Breast epithelium (tissue), 4 donors: ENCODE results near the gene ARFRP1. TPM values are rescaled to one million over a fixed set of nuclear protein-coding genes. Genes with fewer than 3 reads are reported as not detected.

Source experiments
- DNase-seq, 2 donors: peaks; one replicate each; pipeline ENCODE4 v3.0.0-alpha.2; 2019; ENCODE audit warnings: low spot score in 2 of 2
- H3K27ac ChIP-seq, 2 donors: fragments of 200-600 bp; sonication (generic) in 1 of 2; one replicate each; pipeline ENCODE4 v1.5.1; 2016 to 2019; ENCODE audit warnings: mild to moderate bottlenecking in 1 of 2
- H3K27me3 ChIP-seq, 2 donors: fragments of 200-600 bp; sonication (generic) in 1 of 2; one replicate each; pipeline versions ENCODE4 v1.5.1 to v1.6.0; 2017 to 2019; ENCODE audit warnings: control low read depth in 1 of 2, mild to moderate bottlenecking in 1 of 2
- H3K36me3 ChIP-seq: fragments of 200-600 bp; one replicate; pipeline ENCODE4 v1.5.1; 2019
- H3K4me1 ChIP-seq, 2 donors: fragments of 200-600 bp; sonication (generic); one replicate each; pipeline ENCODE4 v1.5.1; 2016 to 2019; ENCODE audit warnings: control low read depth in 1 of 2
- H3K4me3 ChIP-seq, 3 donors: fragments of 200-600 bp; sonication (generic); 1 replicate in 2 of 3; 2 replicates in 1 of 3; pipeline ENCODE4 v1.5.1; 2016 to 2019; ENCODE audit warnings: mild to moderate bottlenecking in 3 of 3, moderate library complexity in 2 of 3
- H3K9me3 ChIP-seq, 2 donors: fragments of 200-600 bp; sonication (generic) in 1 of 2; one replicate each; pipeline ENCODE4 v1.5.1; 2016 to 2019; ENCODE audit warnings: control low read depth in 1 of 2
- POLR2A ChIP-seq: fragments of 450-650 bp; IDR thresholded peaks from one replicate; pipeline ENCODE4 v1.6.1; 2016; ENCODE audit warnings: antibody characterized with exemption, mild to moderate bottlenecking, moderate library complexity
- POLR2AphosphoS5 ChIP-seq, 3 donors: sonication (generic); formaldehyde crosslinking; IDR thresholded peaks; one replicate each; pipeline ENCODE4 v1.6.1; 2017; ENCODE audit warnings: antibody characterized with exemption in 3 of 3
- intact Hi-C: fragments of 100-400 bp; cut with DNase I; formaldehyde crosslinking; loops from one replicate; pipeline ENCODE4 v1.15.1; 2023; ENCODE audit warnings: low total_unique reads
- total RNA-seq, 3 donors: library from RNA; depleted of rRNA; stranded (reverse); fragments of >200 nt; gene quantifications; one replicate each; pipeline ENCODE4 v1.1.0, GENCODE V29; 2016
- TF ChIP-seq, protein P1 (sequence below), 3 donors: fragments of 450-650 bp; IDR thresholded peaks; one replicate each; pipeline ENCODE4 v1.5.1; 2016 to 2017; ENCODE audit warnings: antibody characterized with exemption in 3 of 3, mild to moderate bottlenecking in 3 of 3, moderate library complexity in 3 of 3

Gene ARFRP1
- total RNA-seq, 3 donors from 2014 or later = 30.7 to 41.0 (median 32.3) TPM

DNA sequence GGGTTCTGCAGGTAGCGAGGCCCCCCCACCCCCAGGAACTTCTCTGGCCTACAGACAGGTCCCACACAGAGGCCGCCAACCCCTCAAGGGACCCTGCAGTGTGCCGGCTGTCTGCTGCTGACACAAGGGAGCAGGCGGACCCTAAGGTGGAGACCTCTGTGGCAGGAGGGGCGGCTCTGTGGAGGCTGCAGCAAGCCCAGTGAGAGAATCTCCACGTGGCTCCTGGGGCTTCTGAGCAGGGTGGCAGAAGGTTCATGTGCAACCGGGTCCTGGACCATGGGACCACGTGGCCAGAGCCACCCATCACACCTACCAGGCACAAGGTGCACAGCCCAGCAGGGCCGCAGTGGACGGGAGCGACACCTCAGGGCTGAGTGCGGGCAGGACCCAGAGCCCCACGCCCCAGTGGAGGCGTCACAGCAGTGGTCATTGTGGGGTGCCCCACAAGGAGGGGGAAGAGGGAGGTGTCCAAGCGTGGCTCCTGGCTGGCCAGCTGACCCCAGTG lies 4.3 kb downstream of the ARFRP1 start:
- H3K4me3 ChIP-seq = no peak overlapping the region
- TF ChIP-seq, protein P1, sequence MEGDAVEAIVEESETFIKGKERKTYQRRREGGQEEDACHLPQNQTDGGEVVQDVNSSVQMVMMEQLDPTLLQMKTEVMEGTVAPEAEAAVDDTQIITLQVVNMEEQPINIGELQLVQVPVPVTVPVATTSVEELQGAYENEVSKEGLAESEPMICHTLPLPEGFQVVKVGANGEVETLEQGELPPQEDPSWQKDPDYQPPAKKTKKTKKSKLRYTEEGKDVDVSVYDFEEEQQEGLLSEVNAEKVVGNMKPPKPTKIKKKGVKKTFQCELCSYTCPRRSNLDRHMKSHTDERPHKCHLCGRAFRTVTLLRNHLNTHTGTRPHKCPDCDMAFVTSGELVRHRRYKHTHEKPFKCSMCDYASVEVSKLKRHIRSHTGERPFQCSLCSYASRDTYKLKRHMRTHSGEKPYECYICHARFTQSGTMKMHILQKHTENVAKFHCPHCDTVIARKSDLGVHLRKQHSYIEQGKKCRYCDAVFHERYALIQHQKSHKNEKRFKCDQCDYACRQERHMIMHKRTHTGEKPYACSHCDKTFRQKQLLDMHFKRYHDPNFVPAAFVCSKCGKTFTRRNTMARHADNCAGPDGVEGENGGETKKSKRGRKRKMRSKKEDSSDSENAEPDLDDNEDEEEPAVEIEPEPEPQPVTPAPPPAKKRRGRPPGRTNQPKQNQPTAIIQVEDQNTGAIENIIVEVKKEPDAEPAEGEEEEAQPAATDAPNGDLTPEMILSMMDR (IDR thresholded peaks at IDR 0.05) = no peak
- TF ChIP-seq POLR2AphosphoS5 (IDR thresholded peaks at IDR 0.05) = no peak
- no peak for TF ChIP-seq POLR2A
- no peak overlapping the region for H3K27ac ChIP-seq
- no peak for DNase-seq
- peaks cover 10 to 13% of the 10 kb centered on the region in 2 donors for H3K4me1 ChIP-seq
- H3K9me3 ChIP-seq = no peaks in the 10 kb centered on the region
- H3K36me3 ChIP-seq = peaks cover 7% of the 10 kb centered on the region
- intact Hi-C loops = no loop called here
- no peaks in the 10 kb centered on the region for H3K27me3 ChIP-seq

DNA sequence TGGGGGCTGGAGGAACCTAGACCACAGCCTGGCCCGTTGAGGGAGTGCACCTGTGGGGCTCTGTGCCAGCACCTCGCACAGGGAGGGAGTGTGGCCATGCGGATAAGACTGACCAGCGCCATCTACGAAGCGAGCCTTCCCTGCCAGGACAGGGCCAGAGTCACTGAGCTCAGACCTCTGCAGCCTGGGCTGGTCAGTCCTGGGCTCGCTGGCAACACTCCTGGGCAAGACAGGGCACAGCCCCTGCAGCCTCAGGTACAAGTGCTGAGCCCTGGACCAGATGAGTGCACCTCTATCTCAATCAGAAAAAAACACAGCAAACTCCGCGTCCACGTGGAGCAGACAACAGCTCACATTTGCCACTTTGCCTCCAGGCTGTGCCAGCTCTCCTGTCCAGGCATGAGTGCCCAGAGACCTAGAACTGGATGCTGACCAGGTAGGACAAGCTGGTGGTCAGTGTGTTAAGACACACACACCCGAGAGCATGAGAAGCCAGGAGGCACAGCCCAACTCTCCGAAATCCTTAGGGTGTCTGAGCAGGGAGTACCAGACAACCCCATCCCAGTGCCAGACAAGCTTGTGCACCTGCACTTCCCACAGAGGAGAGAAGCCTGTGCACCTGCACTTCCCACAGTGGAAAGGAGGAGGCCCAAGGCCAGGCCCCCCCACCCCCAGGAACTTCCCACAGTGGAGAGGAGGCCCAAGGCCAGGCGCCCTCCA lies 4.9 kb downstream of the ARFRP1 start:
- DNase-seq = no peak
- Histone ChIP-seq H3K4me1 (peaks cover 13 to 14% of the 10 kb centered on the region in 2 donors), H3K9me3 (no peaks in the 10 kb centered on the region), H3K4me3 (no peak overlapping the region), H3K27me3 (no peaks in the 10 kb centered on the region), H3K27ac (no peak overlapping the region), H3K36me3 (peaks cover 7% of the 10 kb centered on the region)
- TF ChIP-seq POLR2AphosphoS5 (IDR thresholded peaks at IDR 0.05) = no peak
- TF ChIP-seq POLR2A = no peak
- TF ChIP-seq, protein P1 (IDR thresholded peaks at IDR 0.05) = no peak
- intact Hi-C loops = no loop called here

DNA sequence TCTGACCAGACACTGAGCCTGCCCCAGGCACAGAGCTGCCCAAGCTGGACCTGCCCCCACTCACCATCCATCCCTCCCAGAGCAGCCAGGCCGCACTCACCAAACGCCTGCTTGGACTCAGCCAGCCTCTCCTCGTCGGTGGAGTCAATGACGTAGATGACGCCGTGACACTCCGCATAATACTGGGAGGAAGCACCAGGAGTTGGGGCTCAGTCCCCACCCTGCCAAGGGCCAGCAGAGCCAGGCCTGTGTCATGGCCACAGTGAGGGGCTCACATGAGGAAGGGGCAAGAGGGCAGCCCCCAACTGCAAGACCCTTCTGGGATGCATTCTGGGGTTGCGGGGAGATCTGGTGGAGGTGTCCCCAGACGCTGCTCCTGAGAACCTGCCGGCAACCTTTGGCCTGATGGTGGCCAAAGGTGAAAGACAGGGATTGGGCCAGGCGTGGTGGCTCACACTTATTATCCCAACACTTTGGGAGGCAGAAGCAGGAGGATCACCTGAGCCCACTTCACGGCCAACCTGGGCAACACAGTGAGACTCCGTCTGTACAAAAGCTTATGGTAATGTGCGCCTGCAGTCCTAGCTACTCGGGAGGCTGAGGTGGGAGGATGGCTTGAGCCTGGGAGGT lies 5.6 kb downstream of the ARFRP1 start:
- H3K4me1 ChIP-seq = peaks cover 16 to 17% of the 10 kb centered on the region in 2 donors
- H3K9me3 ChIP-seq = no peaks in the 10 kb centered on the region
- H3K36me3 ChIP-seq = peaks cover 7% of the 10 kb centered on the region
- no peaks in the 10 kb centered on the region for H3K27me3 ChIP-seq
- no peak overlapping the region for H3K27ac ChIP-seq
- H3K4me3 ChIP-seq = no peak overlapping the region
- TF ChIP-seq, protein P1 (IDR thresholded peaks at IDR 0.05) = no peak
- TF ChIP-seq POLR2A (no peak), POLR2AphosphoS5 (IDR thresholded peaks at IDR 0.05) (no peak)
- intact Hi-C loops = no loop called here
- DNase-seq = no peak

DNA sequence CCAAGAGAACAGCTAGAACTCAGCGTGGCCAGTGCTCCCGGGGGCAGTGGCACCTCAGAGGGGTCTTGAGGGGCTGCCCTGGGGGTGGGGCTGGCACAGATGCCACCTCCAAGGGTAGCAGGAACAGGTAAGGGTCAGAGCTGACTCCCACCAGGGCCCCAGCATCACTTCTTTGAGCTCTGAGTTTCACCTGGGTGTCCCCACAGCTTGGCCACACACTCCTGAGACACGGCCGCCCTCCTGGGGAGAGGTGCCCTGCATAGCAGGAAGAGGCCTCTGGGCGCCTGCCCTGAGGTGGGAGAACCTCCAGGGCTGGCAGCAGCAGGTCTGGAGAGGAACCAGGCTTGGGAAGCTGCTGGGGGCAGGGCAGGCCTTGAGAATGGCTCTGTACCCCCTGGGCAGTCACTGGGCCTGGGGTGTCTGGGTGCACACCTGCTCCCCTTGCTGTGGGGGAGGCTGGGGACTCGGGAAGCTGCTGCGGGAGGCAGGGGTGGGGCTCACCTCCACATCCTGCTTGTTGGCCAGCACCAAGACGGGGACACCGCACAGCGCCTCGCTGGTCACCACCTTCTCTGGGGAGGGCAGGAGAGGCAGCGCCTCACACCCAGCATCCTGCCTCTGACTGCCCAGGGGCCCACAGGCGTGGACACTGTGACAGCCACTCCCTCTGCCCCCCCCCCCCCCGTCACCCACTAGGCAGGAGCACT lies 6.3 kb downstream of the ARFRP1 start:
- DNase-seq = peak in 1 of 2 donors; percentile 40
- H3K9me3 ChIP-seq = no peaks in the 10 kb centered on the region

More for the DNA sequence above, 6.3 kb downstream of the ARFRP1 start:
- intact Hi-C loops = no loop called here
- H3K27me3 ChIP-seq = no peaks in the 10 kb centered on the region
- H3K4me1 ChIP-seq = peaks cover 16 to 17% of the 10 kb centered on the region in 2 donors
- TF ChIP-seq, protein P1 (IDR thresholded peaks at IDR 0.05) = no peak
- TF ChIP-seq POLR2AphosphoS5 (IDR thresholded peaks at IDR 0.05) (no peak), POLR2A (no peak)
- peak overlapping the region in 1 of 2 donors; percentile 48 for H3K27ac ChIP-seq
- H3K36me3 ChIP-seq = peaks cover 7% of the 10 kb centered on the region
- no peak overlapping the region for H3K4me3 ChIP-seq
